GM12874 (cell line): ENCODE data around the gene AGTRAP.
A peak's percentile ranks its signal among the peaks of the same experiment; 100 is the strongest.

ENCODE experiments used
- TF ChIP-seq, protein P1 (sequence below): IDR thresholded peaks from 2 replicates; pipeline ENCODE4 v1.5.1; 2011; ENCODE audit warnings: low read depth, mild to moderate bottlenecking, control low read depth, low read length, moderate library complexity; ENCODE audit not compliant: insufficient read depth

AGTRAP gene

DNA sequence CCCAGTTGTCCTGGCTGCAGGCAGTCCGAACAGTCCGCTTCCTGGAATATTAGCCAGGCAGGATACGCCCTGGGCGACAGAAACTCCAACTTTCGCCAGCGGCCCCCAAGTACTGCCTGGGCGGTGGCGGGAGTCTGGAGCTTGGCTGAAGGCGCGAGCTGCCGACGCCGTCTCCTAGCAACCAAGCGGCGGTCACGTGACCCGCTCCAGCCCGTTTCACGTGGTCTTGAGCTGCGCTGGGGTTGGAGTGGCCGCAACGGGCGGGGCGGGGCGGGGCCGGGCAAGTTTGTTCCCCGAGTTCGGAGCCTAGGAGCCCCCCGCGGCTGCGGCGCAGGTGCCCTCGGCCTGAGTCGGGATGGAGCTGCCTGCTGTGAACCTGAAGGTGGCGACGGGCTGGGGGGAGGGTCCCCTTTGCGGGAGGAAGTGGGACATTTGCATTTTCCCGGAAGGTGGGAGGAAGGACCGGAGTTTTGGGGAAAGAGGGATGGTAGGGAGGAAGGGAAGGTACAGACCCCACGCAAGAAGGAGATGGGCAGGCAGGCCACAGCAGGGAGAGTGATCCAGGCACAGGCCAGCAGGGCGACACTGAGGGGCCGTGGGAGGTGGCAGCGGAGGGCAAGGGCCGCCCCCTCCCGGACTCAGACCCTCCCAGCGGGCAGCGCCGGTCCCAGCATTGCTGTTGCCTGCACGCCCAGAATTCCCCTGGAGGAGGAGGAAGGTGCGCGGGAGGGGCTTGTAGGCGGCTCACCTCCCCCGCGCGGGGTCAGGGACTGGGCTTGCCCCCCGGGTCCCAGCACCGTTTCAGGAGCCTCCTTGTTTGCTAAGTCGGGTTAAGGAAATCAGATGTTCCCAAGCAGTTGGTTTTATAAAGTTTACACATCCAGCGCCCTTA, at the start of gene AGTRAP:
TSS of gene AGTRAP (plus strand) at position 283 of the 892 bp plus-strand sequence. CDS start at position 356, 73 bp downstream.
- TF ChIP-seq, protein P1, sequence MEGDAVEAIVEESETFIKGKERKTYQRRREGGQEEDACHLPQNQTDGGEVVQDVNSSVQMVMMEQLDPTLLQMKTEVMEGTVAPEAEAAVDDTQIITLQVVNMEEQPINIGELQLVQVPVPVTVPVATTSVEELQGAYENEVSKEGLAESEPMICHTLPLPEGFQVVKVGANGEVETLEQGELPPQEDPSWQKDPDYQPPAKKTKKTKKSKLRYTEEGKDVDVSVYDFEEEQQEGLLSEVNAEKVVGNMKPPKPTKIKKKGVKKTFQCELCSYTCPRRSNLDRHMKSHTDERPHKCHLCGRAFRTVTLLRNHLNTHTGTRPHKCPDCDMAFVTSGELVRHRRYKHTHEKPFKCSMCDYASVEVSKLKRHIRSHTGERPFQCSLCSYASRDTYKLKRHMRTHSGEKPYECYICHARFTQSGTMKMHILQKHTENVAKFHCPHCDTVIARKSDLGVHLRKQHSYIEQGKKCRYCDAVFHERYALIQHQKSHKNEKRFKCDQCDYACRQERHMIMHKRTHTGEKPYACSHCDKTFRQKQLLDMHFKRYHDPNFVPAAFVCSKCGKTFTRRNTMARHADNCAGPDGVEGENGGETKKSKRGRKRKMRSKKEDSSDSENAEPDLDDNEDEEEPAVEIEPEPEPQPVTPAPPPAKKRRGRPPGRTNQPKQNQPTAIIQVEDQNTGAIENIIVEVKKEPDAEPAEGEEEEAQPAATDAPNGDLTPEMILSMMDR: 0 out of 2 replicates have a peak, but pooled peaks have one; percentile 6

- TF ChIP-seq, protein P1: no peak
These were observed 47.4 kb upstream of the AGTRAP start for GRCh38 chr1:11688506-11688905.

DNA sequence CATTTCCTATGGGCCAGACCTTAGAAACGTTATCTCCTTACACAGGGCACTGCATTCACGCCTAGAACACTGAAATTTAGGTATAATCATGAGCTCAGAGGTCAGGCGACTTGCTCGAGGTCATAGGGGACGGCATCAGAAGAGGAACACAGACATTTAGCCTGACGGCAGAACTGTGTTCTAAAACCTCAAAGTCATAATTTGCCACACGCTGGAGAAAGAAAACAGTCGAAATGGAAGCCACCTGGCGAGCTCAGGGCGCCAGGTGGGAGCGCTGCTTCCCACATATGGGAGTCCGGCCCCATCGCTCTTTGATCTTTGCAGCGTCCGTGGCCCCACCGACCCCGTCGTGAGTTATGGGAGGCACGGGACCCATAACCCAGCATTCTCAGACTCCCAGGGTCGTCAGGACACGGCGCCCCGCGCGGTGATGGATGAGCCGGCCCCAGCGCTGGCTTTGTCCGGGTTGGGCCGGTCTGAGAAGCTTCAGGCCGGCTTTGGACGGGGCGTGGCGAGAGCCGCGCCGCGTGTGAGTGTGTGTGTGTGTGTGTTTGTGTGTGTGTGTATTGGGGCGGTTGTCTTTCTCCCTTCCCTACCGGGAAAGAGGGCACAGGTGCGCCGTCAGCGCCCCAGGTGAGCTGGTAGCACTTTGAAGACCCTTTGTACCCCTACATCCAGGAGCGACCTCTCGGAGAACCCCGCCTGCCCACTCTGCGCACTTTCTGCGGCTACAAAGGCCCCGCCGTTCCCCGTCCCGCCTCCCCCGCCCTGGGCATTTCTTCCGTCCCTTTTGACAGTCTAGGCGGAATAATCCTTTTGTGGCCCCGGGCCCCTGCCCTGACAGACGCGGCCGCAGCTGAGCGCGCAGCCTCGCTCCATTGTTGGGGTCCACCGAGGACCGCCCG, 45.3 kb upstream of the AGTRAP start:
- TF ChIP-seq, protein P1: no peak

GRCh38 chr1:11691302-11691914, 44.5 kb upstream of the AGTRAP start, which contains the start of gene DRAXIN:
TSS of gene DRAXIN (plus strand) at chr1:11691710. CDS start at chr1:11706259, 14,549 bp downstream.
- TF ChIP-seq, protein P1: no peak

- TF ChIP-seq, protein P1: no peak
These were observed 43.8 kb upstream of the AGTRAP start for GRCh38 chr1:11691928-11692711.

DNA sequence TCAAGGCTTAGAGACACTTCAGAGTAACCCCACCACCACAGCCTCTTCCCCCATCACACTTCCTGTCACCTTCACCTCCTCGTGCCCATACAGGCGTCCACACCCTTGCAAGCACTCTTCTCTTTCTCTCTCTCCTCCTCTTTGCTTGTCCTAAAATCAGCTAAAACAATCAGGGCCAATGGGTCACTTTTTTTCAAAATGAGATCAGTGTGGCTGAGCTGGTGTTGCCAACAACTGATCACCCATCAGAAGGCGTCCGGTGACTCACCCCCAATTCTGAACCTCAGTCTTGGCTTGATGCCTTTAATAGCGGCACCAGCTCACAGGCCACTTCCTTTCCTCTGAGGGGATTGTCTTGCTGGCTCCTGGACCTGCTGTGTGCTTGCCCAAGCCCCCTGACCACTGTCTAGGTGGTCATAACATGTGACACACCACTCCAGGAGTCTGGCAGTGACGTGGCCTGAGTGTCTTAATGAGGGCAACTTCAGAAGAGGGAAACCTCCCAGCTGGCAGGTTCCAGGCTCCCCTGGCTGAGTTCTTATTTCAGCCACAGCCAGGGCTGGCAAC, 42.8 kb upstream of the AGTRAP start:
- TF ChIP-seq, protein P1: no peak
